Measurements from ENCODE around the gene MYBL2. TPM values are rescaled to one million over a fixed set of nuclear protein-coding genes. Genes with fewer than 3 reads are reported as not detected.
A peak's percentile ranks its signal among the peaks of the same experiment; 100 is the strongest.
"Not testable (repeated sequence)": the region's sequence is repeated elsewhere in the genome, so short reads cannot be mapped to it uniquely, and the experiment has no call there.

Gene MYBL2
- total RNA-seq, 4 donors from 2014 or later = 0.11 to 0.33 (median 0.19) TPM; not detected in 1

GRCh38 chr20:43755851-43756250 lies 88.9 kb downstream of the MYBL2 start:
- no peak for DNase-seq (ENCODE audit: extremely low spot score)
- intact Hi-C loops (cut with DNase I) = loop anchor here (10.0 kb wide), 1 partner anchor 159 kb away; the partner anchor contains the start of gene TOX2
- TF ChIP-seq CTCF (IDR thresholded peaks at IDR 0.05) (no peak), POLR2AphosphoS5 (IDR thresholded peaks at IDR 0.05) (no peak), POLR2A (IDR thresholded peaks at IDR 0.05; ENCODE audit: low read depth) (no peak), EP300 (IDR thresholded peaks at IDR 0.05) (no peak)
- WGBS = 92% methylated on average over 8 of the region's 8 CpGs
- H3K4me1 ChIP-seq = peaks cover 0 to 27% (median 19%) of the 10 kb centered on the region in 4 donors
- H3K27me3 ChIP-seq = no peaks in the 10 kb centered on the region
- no peak overlapping the region for H3K4me3 ChIP-seq
- H3K36me3 ChIP-seq = no peaks in the 10 kb centered on the region
- peak overlapping the region in 3 of 4 donors; percentile 12 to 39 (median 33) for H3K27ac ChIP-seq (replicated peaks in 1 of 4)
- no peaks in the 10 kb centered on the region for H3K9me3 ChIP-seq

- H3K27me3 ChIP-seq; H3K4me3 ChIP-seq; H3K36me3 ChIP-seq; H3K27ac ChIP-seq (replicated peaks in 1 of 4); H3K9me3 ChIP-seq; DNase-seq (ENCODE audit: extremely low spot score): not testable (repeated sequence)
- H3K4me1 ChIP-seq = peaks cover 0 to 30% (median 18%) of the 10 kb centered on the region in 4 donors
- intact Hi-C loops (cut with DNase I) = loop anchor here (10.0 kb wide), 1 partner anchor 157 kb away; the partner anchor contains the start of gene TOX2
- 82% methylated on average over 6 of the region's 6 CpGs for WGBS
Measured at GRCh38 chr20:43757888-43758287, 91.0 kb downstream of the MYBL2 start.

GRCh38 chr20:43761386-43762340 lies 94.7 kb downstream of the MYBL2 start:
- no peaks in the 10 kb centered on the region for H3K36me3 ChIP-seq
- H3K4me1 ChIP-seq = peaks cover 2 to 47% (median 26%) of the 10 kb centered on the region in 4 donors
- no peak overlapping the region for H3K4me3 ChIP-seq
- intact Hi-C loops (cut with DNase I) = no loop called here
- no peak for DNase-seq (ENCODE audit: extremely low spot score)
- peak overlapping the region; percentile 71 to 77 (median 72) for H3K27ac ChIP-seq (replicated peaks in 1 of 4)
- no peaks in the 10 kb centered on the region for H3K27me3 ChIP-seq
- peak; percentile 69 to 73 for TF ChIP-seq POLR2AphosphoS5 (IDR thresholded peaks at IDR 0.05)
- no peak for TF ChIP-seq EP300 (IDR thresholded peaks at IDR 0.05)
- H3K9me3 ChIP-seq = no peaks in the 10 kb centered on the region
- WGBS = 52% methylated on average over 14 of the region's 15 CpGs

- peak overlapping the region; percentile 71 to 77 (median 72) for H3K27ac ChIP-seq (replicated peaks in 1 of 4)
- H3K27me3 ChIP-seq = no peaks in the 10 kb centered on the region
- no peak overlapping the region for H3K4me3 ChIP-seq
- no peaks in the 10 kb centered on the region for H3K9me3 ChIP-seq
- 83% methylated on average over 4 of the region's 7 CpGs for WGBS
- TF ChIP-seq EP300 (IDR thresholded peaks at IDR 0.05) (no peak), POLR2A (IDR thresholded peaks at IDR 0.05; ENCODE audit: low read depth) (no peak), POLR2AphosphoS5 (IDR thresholded peaks at IDR 0.05) (no peak), CTCF (IDR thresholded peaks at IDR 0.05) (no peak)
- peaks cover 11 to 54% (median 38%) of the 10 kb centered on the region in 4 donors for H3K4me1 ChIP-seq
- no peak for DNase-seq (ENCODE audit: extremely low spot score)
- intact Hi-C loops (cut with DNase I) = no loop called here
- no peaks in the 10 kb centered on the region for H3K36me3 ChIP-seq
Measured at GRCh38 chr20:43762911-43763310, 96.0 kb downstream of the MYBL2 start.

GRCh38 chr20:43765916-43766315 lies 99.0 kb downstream of the MYBL2 start:
- Histone ChIP-seq H3K27ac (replicated peaks in 1 of 4) (peak overlapping the region in 1 of 4 donors; percentile 38), H3K4me3 (no peak overlapping the region), H3K27me3 (peaks cover 0 to 7% (median 0%) of the 10 kb centered on the region in 4 donors), H3K36me3 (no peaks in the 10 kb centered on the region), H3K9me3 (no peaks in the 10 kb centered on the region), H3K4me1 (peaks cover 11 to 53% (median 39%) of the 10 kb centered on the region in 4 donors)
- TF ChIP-seq POLR2AphosphoS5 (IDR thresholded peaks at IDR 0.05) (no peak), CTCF (IDR thresholded peaks at IDR 0.05) (no peak), EP300 (IDR thresholded peaks at IDR 0.05) (no peak), POLR2A (IDR thresholded peaks at IDR 0.05; ENCODE audit: low read depth) (no peak)
- intact Hi-C loops (cut with DNase I) = no loop called here
- WGBS = 54% methylated on average over 7 of the region's 7 CpGs
- DNase-seq (ENCODE audit: extremely low spot score) = no peak

Other genes starting within 250 kb of the MYBL2 start
- 10 to 100 TPM; 22.4 to 46.1 (median 25.3) TPM for gene SRSF6, start 209.2 kb upstream of the MYBL2 start, total RNA-seq
- 10 to 100 TPM in 1 of 4 donors, 1 to 10 TPM in 3; 5.6 to 19.5 (median 8.5) TPM for gene L3MBTL1, start 159.4 kb upstream of the MYBL2 start, total RNA-seq
- gene SGK2, start 108.1 kb upstream of the MYBL2 start, total RNA-seq = 1 to 10 TPM in 1 of 4 donors, under 1 TPM in 2, not detected in 1; 0.42 to 1.3 (median 0.66) TPM
- 10 to 100 TPM; 17.4 to 20.9 (median 18.9) TPM for gene IFT52, start 76.2 kb upstream of the MYBL2 start, total RNA-seq
- gene GTSF1L, start 59.9 kb downstream of the MYBL2 start, total RNA-seq = not detected
- gene TOX2, start 247.7 kb downstream of the MYBL2 start, total RNA-seq = 10 to 100 TPM; 19.4 to 39.5 (median 32.8) TPM